HG03558 (cell line): ENCODE data around the gene IL1A.

ENCODE experiments used
- ATAC-seq: cut with Tn5 transposase; IDR thresholded peaks from one replicate; pipeline ENCODE4 v1.9.1; 2021; ENCODE audit warnings: moderate number of reproducible peaks; ENCODE audit not compliant: unreplicated experiment; ENCODE audit errors: extremely low read depth

Gene IL1A

GRCh38 chr2:112818094-112818902 lies 34.0 kb upstream of the IL1A start:
- ATAC-seq: no peak

GRCh38 chr2:112817082-112817689 lies 32.9 kb upstream of the IL1A start:
- ATAC-seq: no peak

GRCh38 chr2:112814278-112814677 lies 30.0 kb upstream of the IL1A start:
- no peak for ATAC-seq

- ATAC-seq: no peak
Measured at GRCh38 chr2:112813280-112813966, 29.1 kb upstream of the IL1A start.

GRCh38 chr2:112812318-112813267 lies 28.3 kb upstream of the IL1A start:
- no peak for ATAC-seq

GRCh38 chr2:112811841-112812306 lies 27.6 kb upstream of the IL1A start:
- ATAC-seq: no peak

GRCh38 chr2:112811276-112811831 lies 27.1 kb upstream of the IL1A start:
- ATAC-seq: no peak

GRCh38 chr2:112809112-112809511 lies 24.8 kb upstream of the IL1A start:
- ATAC-seq: no peak

GRCh38 chr2:112807233-112807807 lies 23.0 kb upstream of the IL1A start:
- no peak for ATAC-seq

GRCh38 chr2:112805542-112805941 lies 21.2 kb upstream of the IL1A start:
- peak; percentile 40 for ATAC-seq

- ATAC-seq: peak; percentile 32
Measured at GRCh38 chr2:112803691-112804521, 19.6 kb upstream of the IL1A start.

- no peak for ATAC-seq
Measured at GRCh38 chr2:112800881-112801583, 16.7 kb upstream of the IL1A start.

GRCh38 chr2:112798979-112799975 lies 15.0 kb upstream of the IL1A start:
- no peak for ATAC-seq

GRCh38 chr2:112796486-112796885 lies 12.2 kb upstream of the IL1A start:
- no peak for ATAC-seq

GRCh38 chr2:112795774-112796173 lies 11.5 kb upstream of the IL1A start:
- no peak for ATAC-seq

GRCh38 chr2:112794841-112795240 lies 10.5 kb upstream of the IL1A start:
- no peak for ATAC-seq
